Thyroid gland (tissue), 4 donors: ENCODE measurements around the gene LTBP3.
A peak's percentile ranks its signal among the peaks of the same experiment; 100 is the strongest.

ENCODE experiments used
- CTCF ChIP-seq, 6 experiments: fragments of 200-600 bp in 3 of 6; fragments of 450-650 bp in 3 of 6; sonication (generic) in 3 of 6; IDR thresholded peaks; one replicate each; pipeline ENCODE4 v1.5.1; 2016 to 2019; ENCODE audit warnings: antibody characterized with exemption in 6 of 6, mild to moderate bottlenecking in 2 of 6, inconsistent platforms in 1 of 6, moderate library complexity in 1 of 6
- POLR2A ChIP-seq, 2 donors: fragments of 450-650 bp; IDR thresholded peaks; one replicate each; pipeline ENCODE4 v1.6.1; 2017; ENCODE audit warnings: antibody characterized with exemption in 2 of 2, mild to moderate bottlenecking in 2 of 2, moderate library complexity in 1 of 2

- TF ChIP-seq POLR2A (IDR thresholded peaks at IDR 0.05) (peak in 1 of 2 donors; percentile 6), CTCF (IDR thresholded peaks at IDR 0.05) (no peak)
Measured at GRCh38 chr11:65505466-65506289, 52.5 kb downstream of the LTBP3 start.
